Prostate gland (tissue), 2 donors: ENCODE measurements around the gene EYA4. TPM values are rescaled to one million over a fixed set of nuclear protein-coding genes. Genes with fewer than 3 reads are reported as not detected.

ENCODE experiments used
- DNase-seq: peaks from one replicate; pipeline ENCODE4 v3.0.0-alpha.2; 2019; ENCODE audit warnings: low spot score
- H3K27ac ChIP-seq, 2 donors: fragments of 200-600 bp; sonication (generic); 2 replicates each; pipeline ENCODE4 v1.5.1; 2017 to 2019
- H3K27me3 ChIP-seq: fragments of 200-600 bp; sonication (generic); replicated peaks from 2 replicates; pipeline ENCODE4 v1.5.1; 2019; ENCODE audit not compliant: insufficient read depth
- H3K36me3 ChIP-seq, 2 donors: fragments of 200-600 bp; sonication (generic); 1 replicate in 1 of 2; 2 replicates in 1 of 2; pipeline versions ENCODE4 v1.5.1 to v1.8.1; 2017 to 2019
- H3K4me1 ChIP-seq: fragments of 200-600 bp; sonication (generic); replicated peaks from 2 replicates; pipeline ENCODE4 v1.5.1; 2019
- H3K4me3 ChIP-seq, 2 donors: fragments of 200-600 bp; sonication (generic); 2 replicates each; pipeline ENCODE4 v1.5.1; 2017 to 2019
- H3K9me3 ChIP-seq: fragments of 200-600 bp; sonication (generic); 2 replicates; pipeline ENCODE4 v1.5.1; 2017
- CTCF ChIP-seq, 4 experiments: fragments of 200-600 bp in 2 of 4; fragments of 450-650 bp in 2 of 4; sonication (generic) in 2 of 4; IDR thresholded peaks; 1 replicate in 3 of 4; 2 replicates in 1 of 4; pipeline ENCODE4 v1.5.1; 2016 to 2019; ENCODE audit warnings: antibody characterized with exemption in 4 of 4, mild to moderate bottlenecking in 2 of 4, moderate library complexity in 2 of 4
- POLR2A ChIP-seq: fragments of 450-650 bp; IDR thresholded peaks from one replicate; pipeline ENCODE4 v1.6.1; 2016; ENCODE audit warnings: antibody characterized with exemption, mild to moderate bottlenecking
- POLR2AphosphoS5 ChIP-seq: sonication (generic); formaldehyde crosslinking; IDR thresholded peaks from one replicate; pipeline ENCODE4 v1.6.1; 2017; ENCODE audit warnings: antibody characterized with exemption
- WGBS: methylation state at CpG from one replicate; pipeline ENCODE4 v1.1.5; 2018; 5-methylcytosine and 5-hydroxymethylcytosine counted together
- intact Hi-C: fragments of 100-400 bp; cut with DNase I; formaldehyde crosslinking; loops from one replicate; pipeline ENCODE4 v1.14.2; 2022
- total RNA-seq, 2 donors: library from RNA; depleted of rRNA; stranded (reverse); fragments of >200 nt; gene quantifications; one replicate each; pipeline ENCODE4 v1.1.0, GENCODE V29; 2016

EYA4 gene
- 1 to 10 TPM; 4.1 to 7.3 TPM for total RNA-seq

GRCh38 chr6:133241086-133241900 lies at the start of gene EYA4:
EYA4 (plus strand) TSS chr6:133241357; CDS start chr6:133274781, 33,424 bp downstream.
- Histone ChIP-seq H3K27me3 (peaks cover 8% of the 10 kb centered on the region), H3K4me3 (peak within 1 kb of the TSS; percentile 39 to 40), H3K4me1 (no peaks in the 10 kb centered on the region), H3K36me3 (no peaks in the 10 kb centered on the region), H3K9me3 (no peaks in the 10 kb centered on the region), H3K27ac (peak within 1 kb of the TSS; percentile 79 to 82)
- intact Hi-C loops, result loop anchor here (5.0 to 10.0 kb wide), 6 partner anchors 54 to 654 kb away; no protein-coding TSS in a partner anchor
- no peak for TF ChIP-seq POLR2A
- TF ChIP-seq POLR2AphosphoS5, result peak; percentile 9
- under 1% methylated on average over 74 of the region's 84 CpGs for WGBS
- DNase-seq, result no peak

GRCh38 chr6:133193396-133193795 lies 47.8 kb upstream of the EYA4 start:
- Histone ChIP-seq H3K4me1 (no peaks in the 10 kb centered on the region), H3K36me3 (no peaks in the 10 kb centered on the region), H3K4me3 (no peak overlapping the region), H3K27ac (no peak overlapping the region), H3K9me3 (no peaks in the 10 kb centered on the region), H3K27me3 (no peaks in the 10 kb centered on the region)
- DNase-seq, result no peak
- TF ChIP-seq POLR2A, result no peak
- TF ChIP-seq POLR2AphosphoS5, result no peak
- no peak for TF ChIP-seq CTCF (IDR thresholded peaks at IDR 0.05)
- WGBS, result 94% methylated on average over 1 of the region's 1 CpG
- intact Hi-C loops, result no loop called here

GRCh38 chr6:133198725-133199124 lies 42.4 kb upstream of the EYA4 start:
- TF ChIP-seq CTCF (IDR thresholded peaks at IDR 0.05) (no peak), POLR2A (no peak), POLR2AphosphoS5 (no peak)
- no peaks in the 10 kb centered on the region for H3K4me1 ChIP-seq
- DNase-seq, result no peak
- intact Hi-C loops, result no loop called here
- no peaks in the 10 kb centered on the region for H3K27me3 ChIP-seq
- no peak overlapping the region for H3K4me3 ChIP-seq
- no peak overlapping the region for H3K27ac ChIP-seq
- no peaks in the 10 kb centered on the region for H3K9me3 ChIP-seq
- H3K36me3 ChIP-seq, result no peaks in the 10 kb centered on the region
- WGBS, result 72% methylated on average over 2 of the region's 2 CpGs

GRCh38 chr6:133201231-133201630 lies 39.9 kb upstream of the EYA4 start:
- Histone ChIP-seq H3K36me3 (no peaks in the 10 kb centered on the region), H3K27ac (no peak overlapping the region), H3K4me3 (no peak overlapping the region), H3K4me1 (no peaks in the 10 kb centered on the region), H3K27me3 (no peaks in the 10 kb centered on the region), H3K9me3 (no peaks in the 10 kb centered on the region)
- intact Hi-C loops, result no loop called here
- TF ChIP-seq POLR2AphosphoS5 (no peak), CTCF (IDR thresholded peaks at IDR 0.05) (no peak), POLR2A (no peak)
- 87% methylated on average over 4 of the region's 4 CpGs for WGBS
- no peak for DNase-seq

GRCh38 chr6:133202610-133203343 lies 38.4 kb upstream of the EYA4 start:
- Histone ChIP-seq H3K27ac (no peak overlapping the region), H3K27me3 (no peaks in the 10 kb centered on the region), H3K9me3 (no peaks in the 10 kb centered on the region), H3K4me3 (no peak overlapping the region), H3K4me1 (no peaks in the 10 kb centered on the region), H3K36me3 (no peaks in the 10 kb centered on the region)
- intact Hi-C loops, result no loop called here
- TF ChIP-seq POLR2AphosphoS5 (no peak), CTCF (IDR thresholded peaks at IDR 0.05) (no peak), POLR2A (no peak)
- WGBS, result 62% methylated on average over 4 of the region's 4 CpGs
- no peak for DNase-seq
